Kidney epithelial cell (primary cell): ENCODE results near the gene NOL4L. TPM values are rescaled to one million over a fixed set of nuclear protein-coding genes. Genes with fewer than 3 reads are reported as not detected.

Source experiments
- DNase-seq: peaks from one replicate; pipeline ENCODE4 v3.0.0-alpha.2; 2010; ENCODE audit warnings: low read depth
- H3K27me3 ChIP-seq: 2 replicates; pipeline ENCODE4 v1.6.0; 2011; ENCODE audit warnings: low read length; ENCODE audit not compliant: control insufficient read depth, insufficient read depth
- H3K36me3 ChIP-seq: 2 replicates; pipeline ENCODE4 v1.5.1; 2011; ENCODE audit warnings: low read length; ENCODE audit not compliant: control insufficient read depth, insufficient read depth
- H3K4me3 ChIP-seq: 2 replicates; pipeline ENCODE4 v1.5.1; 2011; ENCODE audit warnings: low read depth, mild to moderate bottlenecking, control low read depth, low read length
- total RNA-seq: library from RNA; depleted of rRNA; stranded (reverse); fragments of >200 nt; gene quantifications from 2 replicates; pipeline ENCODE4 v1.2.3, GENCODE V29; 2015
- TF ChIP-seq, protein P1 (sequence below): IDR thresholded peaks from 2 replicates; pipeline ENCODE4 v1.5.1; 2011; ENCODE audit warnings: mild to moderate bottlenecking, moderate library complexity, low read length, control low read depth, inconsistent platforms; ENCODE audit not compliant: insufficient read depth, poor library complexity, severe bottlenecking

NOL4L gene
- total RNA-seq, 1 donor from 2014 or later: 31.4 TPM

DNA sequence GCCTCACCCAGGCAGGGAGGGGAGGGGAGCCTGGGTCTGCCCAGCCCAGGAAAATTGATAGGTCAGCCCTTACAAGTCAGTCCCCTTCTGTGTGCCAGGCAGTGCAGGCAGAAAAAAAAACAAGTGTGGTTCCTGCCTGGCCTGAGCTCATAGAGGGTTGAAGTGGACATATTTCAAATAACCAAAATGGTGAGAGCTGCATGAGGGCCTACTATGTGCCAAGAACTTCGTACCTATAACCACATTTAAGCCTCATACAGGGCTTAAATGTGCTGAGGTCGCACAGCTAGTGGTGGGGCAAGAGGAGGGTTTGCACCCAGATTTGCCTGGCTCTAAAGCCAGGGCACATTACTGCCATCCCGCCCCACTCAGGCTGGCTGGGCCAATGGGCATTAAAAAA lies 6.9 kb upstream of the NOL4L start:
- Histone ChIP-seq H3K36me3 (no peaks in the 10 kb centered on the region), H3K27me3 (peaks cover 4% of the 10 kb centered on the region), H3K4me3 (no peak overlapping the region)
- DNase-seq: no peak
- TF ChIP-seq, protein P1, sequence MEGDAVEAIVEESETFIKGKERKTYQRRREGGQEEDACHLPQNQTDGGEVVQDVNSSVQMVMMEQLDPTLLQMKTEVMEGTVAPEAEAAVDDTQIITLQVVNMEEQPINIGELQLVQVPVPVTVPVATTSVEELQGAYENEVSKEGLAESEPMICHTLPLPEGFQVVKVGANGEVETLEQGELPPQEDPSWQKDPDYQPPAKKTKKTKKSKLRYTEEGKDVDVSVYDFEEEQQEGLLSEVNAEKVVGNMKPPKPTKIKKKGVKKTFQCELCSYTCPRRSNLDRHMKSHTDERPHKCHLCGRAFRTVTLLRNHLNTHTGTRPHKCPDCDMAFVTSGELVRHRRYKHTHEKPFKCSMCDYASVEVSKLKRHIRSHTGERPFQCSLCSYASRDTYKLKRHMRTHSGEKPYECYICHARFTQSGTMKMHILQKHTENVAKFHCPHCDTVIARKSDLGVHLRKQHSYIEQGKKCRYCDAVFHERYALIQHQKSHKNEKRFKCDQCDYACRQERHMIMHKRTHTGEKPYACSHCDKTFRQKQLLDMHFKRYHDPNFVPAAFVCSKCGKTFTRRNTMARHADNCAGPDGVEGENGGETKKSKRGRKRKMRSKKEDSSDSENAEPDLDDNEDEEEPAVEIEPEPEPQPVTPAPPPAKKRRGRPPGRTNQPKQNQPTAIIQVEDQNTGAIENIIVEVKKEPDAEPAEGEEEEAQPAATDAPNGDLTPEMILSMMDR: no peak

DNA sequence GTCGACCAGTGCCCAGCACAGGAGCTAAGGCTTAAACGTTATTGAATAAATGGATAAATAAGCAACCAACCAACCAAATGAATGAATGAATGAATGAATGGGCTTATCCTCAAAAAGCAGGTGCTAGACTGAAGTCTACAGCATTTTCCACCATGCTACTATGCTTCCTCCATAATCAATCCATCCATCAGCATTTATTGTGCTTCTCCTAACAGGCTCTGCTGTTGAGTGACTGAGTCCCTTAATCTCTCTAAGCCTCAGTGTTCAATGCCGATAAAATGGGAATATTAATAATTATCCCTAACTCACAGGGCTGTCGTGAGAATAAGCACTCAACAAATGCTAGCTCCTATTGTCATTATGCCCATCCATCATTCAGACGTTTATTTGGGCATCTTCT lies 4.6 kb upstream of the NOL4L start:
- DNase-seq: no peak
- Histone ChIP-seq H3K4me3 (no peak overlapping the region), H3K36me3 (no peaks in the 10 kb centered on the region), H3K27me3 (peaks cover 13% of the 10 kb centered on the region)
- TF ChIP-seq, protein P1: no peak

DNA sequence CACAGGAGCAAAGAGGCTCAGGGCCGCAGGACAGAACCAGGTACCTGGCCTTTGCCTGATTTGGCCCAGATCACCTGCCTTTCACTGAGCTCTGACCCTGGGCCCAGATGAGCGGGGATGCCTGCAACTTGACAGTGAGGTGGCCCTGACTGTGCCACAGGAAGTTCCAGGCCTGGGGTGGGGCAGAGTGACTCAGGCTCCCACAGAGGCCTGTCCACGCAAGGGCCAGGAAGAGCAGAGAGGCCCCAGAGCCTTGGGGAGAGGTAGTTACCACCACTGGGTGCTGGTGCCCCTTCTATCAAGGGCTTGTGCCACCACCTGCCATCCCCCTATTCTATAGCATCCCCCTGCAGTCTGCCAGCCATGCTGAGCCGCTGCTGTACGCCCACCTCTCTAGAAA lies 4.1 kb upstream of the NOL4L start:
- TF ChIP-seq, protein P1: no peak
- no peak for DNase-seq
- no peak overlapping the region for H3K4me3 ChIP-seq
- H3K36me3 ChIP-seq: no peaks in the 10 kb centered on the region
- peaks cover 17% of the 10 kb centered on the region for H3K27me3 ChIP-seq

DNA sequence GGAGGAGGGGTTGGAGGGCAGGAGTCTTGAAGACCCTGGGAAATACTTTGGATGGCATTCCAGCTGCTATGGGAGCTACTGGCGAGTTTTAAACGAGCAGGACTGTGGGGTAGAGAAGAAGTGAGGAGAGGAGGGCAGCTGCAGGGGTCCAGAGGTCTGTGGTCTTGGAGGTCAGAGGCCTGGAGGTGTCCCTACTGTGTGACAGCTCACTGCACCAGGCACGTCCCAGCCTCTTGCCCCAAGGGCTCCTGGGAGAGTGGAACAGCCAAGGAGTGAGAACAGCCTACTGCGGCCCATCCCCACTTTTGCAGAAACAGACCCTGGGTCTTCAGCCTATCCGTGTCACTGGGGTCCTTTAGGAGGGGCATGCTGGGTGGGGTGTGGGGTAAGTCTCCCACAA lies 2.9 kb upstream of the NOL4L start:
- TF ChIP-seq, protein P1: no peak
- no peak overlapping the region for H3K4me3 ChIP-seq
- H3K27me3 ChIP-seq: peaks cover 17% of the 10 kb centered on the region
- H3K36me3 ChIP-seq: no peaks in the 10 kb centered on the region
- no peak for DNase-seq

DNA sequence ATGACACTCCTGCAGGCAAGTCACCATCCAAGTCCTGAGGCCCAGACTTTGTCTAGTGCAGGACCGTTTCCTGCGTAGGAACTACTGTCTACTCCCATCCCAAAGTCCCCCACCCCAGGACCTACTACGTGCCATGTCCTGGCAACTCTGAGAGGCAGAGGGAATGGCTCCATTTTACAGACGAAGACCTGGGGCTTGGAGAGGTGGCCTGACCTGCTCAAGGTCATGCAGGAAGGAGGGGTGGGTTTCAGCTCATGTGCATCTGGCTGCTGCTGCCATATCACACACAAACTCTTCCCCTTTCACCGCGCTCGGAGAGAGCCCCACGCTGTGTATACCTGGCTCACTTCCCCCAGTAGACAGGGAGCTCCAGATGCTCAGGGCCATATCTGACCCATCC lies 1.2 kb upstream of the NOL4L start:
- H3K27me3 ChIP-seq: peaks cover 19% of the 10 kb centered on the region
- H3K4me3 ChIP-seq: no peak overlapping the region

DNA sequence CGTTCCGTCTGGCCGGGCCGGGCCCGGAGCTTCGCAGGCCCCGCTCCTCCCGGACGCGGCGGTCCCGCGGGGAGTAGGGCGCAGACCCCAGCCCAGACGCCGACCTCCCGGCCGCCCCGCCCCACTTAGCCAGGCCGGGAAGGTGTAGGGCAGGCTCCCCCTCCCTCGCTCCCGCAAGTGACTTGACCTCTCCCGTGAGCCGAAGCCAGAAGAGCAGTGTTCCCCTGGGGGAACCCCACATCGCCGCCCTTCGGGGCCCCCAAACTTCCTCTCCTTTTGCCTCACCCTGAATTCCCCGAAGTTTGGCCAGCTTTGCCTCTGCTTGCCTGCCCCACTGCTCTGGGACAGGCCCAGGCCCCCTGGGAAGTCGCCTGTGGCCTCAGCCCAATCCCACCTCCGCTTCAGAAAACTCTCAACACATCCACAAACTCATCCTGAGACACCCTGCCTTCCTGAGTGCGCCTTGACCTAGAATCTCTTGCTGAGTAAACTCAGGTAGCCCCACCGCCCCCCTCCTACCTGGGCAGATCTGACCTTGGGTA lies 524 bp upstream of the NOL4L start:
- Histone ChIP-seq H3K4me3 (no peak overlapping the region), H3K27me3 (peaks cover 19% of the 10 kb centered on the region), H3K36me3 (no peaks in the 10 kb centered on the region)
- TF ChIP-seq, protein P1: no peak
- DNase-seq: no peak

More for the DNA sequence above, 1.2 kb upstream of the NOL4L start:
- no peak for DNase-seq
- no peaks in the 10 kb centered on the region for H3K36me3 ChIP-seq
- TF ChIP-seq, protein P1: no peak
